HEK293T (cell line): Measurements from ENCODE around the gene OLFM2.

ENCODE experiments used
- BHLHE40 ChIP-seq: fragments of 450-650 bp; IDR thresholded peaks from 2 replicates; pipeline ENCODE4 v1.6.1; 2016; ENCODE audit warnings: mild to moderate bottlenecking, moderate library complexity, borderline replicate concordance
- ELF4 ChIP-seq: fragments of 450-650 bp; IDR thresholded peaks from 2 replicates; pipeline ENCODE4 v1.6.1; 2017; ENCODE audit warnings: antibody characterized with exemption
- FOXA1 ChIP-seq: fragments of 450-650 bp; IDR thresholded peaks from 2 replicates; pipeline ENCODE4 v1.6.1; 2016; ENCODE audit warnings: mild to moderate bottlenecking
- FOXK2 ChIP-seq: fragments of 450-650 bp; IDR thresholded peaks from 2 replicates; pipeline ENCODE4 v1.6.1; 2016; ENCODE audit warnings: mild to moderate bottlenecking
- FOXM1 ChIP-seq: fragments of 450-650 bp; IDR thresholded peaks from 2 replicates; pipeline ENCODE4 v1.6.1; 2017; ENCODE audit warnings: mild to moderate bottlenecking, borderline replicate concordance
- HDGF ChIP-seq: fragments of 450-650 bp; IDR thresholded peaks from 2 replicates; pipeline ENCODE4 v1.6.1; 2017; ENCODE audit warnings: antibody characterized with exemption, borderline replicate concordance
- LEF1 ChIP-seq: fragments of 450-650 bp; IDR thresholded peaks from 2 replicates; pipeline ENCODE4 v1.6.1; 2017; ENCODE audit warnings: mild to moderate bottlenecking, borderline replicate concordance
- NFRKB ChIP-seq: fragments of 450-650 bp; IDR thresholded peaks from 2 replicates; pipeline ENCODE4 v1.6.1; 2016; ENCODE audit warnings: mild to moderate bottlenecking, moderate library complexity
- SP1 ChIP-seq: fragments of 450-650 bp; IDR thresholded peaks from 2 replicates; pipeline ENCODE4 v1.6.1; 2017
- SUZ12 ChIP-seq: fragments of 450-650 bp; IDR thresholded peaks from 2 replicates; pipeline ENCODE4 v1.6.1; 2016; ENCODE audit warnings: mild to moderate bottlenecking
- TARDBP ChIP-seq: fragments of 450-650 bp; IDR thresholded peaks from 2 replicates; pipeline ENCODE4 v1.6.1; 2016
- ZNF384 ChIP-seq: fragments of 450-650 bp; IDR thresholded peaks from 2 replicates; pipeline ENCODE4 v1.6.1; 2016
- TF ChIP-seq, protein P1 (sequence below): fragments of 450-650 bp; IDR thresholded peaks from 2 replicates; pipeline ENCODE4 v1.6.1; 2016

- TF ChIP-seq SP1 (no peak), BHLHE40 (no peak), FOXM1 (no peak), SUZ12 (no peak), HDGF (no peak), NFRKB (no peak), ZNF384 (no peak), FOXA1 (no peak), FOXK2 (no peak), LEF1 (no peak), ELF4 (no peak), TARDBP (no peak)
- TF ChIP-seq, protein P1, sequence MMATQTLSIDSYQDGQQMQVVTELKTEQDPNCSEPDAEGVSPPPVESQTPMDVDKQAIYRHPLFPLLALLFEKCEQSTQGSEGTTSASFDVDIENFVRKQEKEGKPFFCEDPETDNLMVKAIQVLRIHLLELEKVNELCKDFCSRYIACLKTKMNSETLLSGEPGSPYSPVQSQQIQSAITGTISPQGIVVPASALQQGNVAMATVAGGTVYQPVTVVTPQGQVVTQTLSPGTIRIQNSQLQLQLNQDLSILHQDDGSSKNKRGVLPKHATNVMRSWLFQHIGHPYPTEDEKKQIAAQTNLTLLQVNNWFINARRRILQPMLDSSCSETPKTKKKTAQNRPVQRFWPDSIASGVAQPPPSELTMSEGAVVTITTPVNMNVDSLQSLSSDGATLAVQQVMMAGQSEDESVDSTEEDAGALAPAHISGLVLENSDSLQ: no peak
Observed at GRCh38 chr19:9819596-9819909, 116.8 kb downstream of the OLFM2 start.
